CD4-positive, alpha-beta T cell treated with Interleukin-12 subunit alpha and Interleukin-12 subunit beta, for 1 hour (primary cell): Measurements from ENCODE around the gene PIM2.

Source experiments
- DNase-seq: peaks from one replicate; pipeline ENCODE4 v3.0.0-alpha.2; 2020

The PIM2 gene

GRCh38 chrX:48918643-48919340 lies at the start of gene PIM2:
Gene PIM2 (minus strand): TSS chrX:48919024. CDS start chrX:48918834, 190 bp downstream.
- peak; percentile 95 for DNase-seq

- no peak for DNase-seq
Measured at GRCh38 chrX:48968377-48968776, 49.6 kb upstream of the PIM2 start.

- DNase-seq: no peak
Measured at GRCh38 chrX:48966796-48967579, 48.2 kb upstream of the PIM2 start.

GRCh38 chrX:48965959-48966358 lies 47.1 kb upstream of the PIM2 start:
- DNase-seq: no peak

- DNase-seq: no peak
Measured at GRCh38 chrX:48961585-48962091, 42.8 kb upstream of the PIM2 start.

GRCh38 chrX:48960291-48960690 lies 41.5 kb upstream of the PIM2 start:
- DNase-seq: no peak

- DNase-seq: peak; percentile 35
Measured at GRCh38 chrX:48958635-48959094, 39.8 kb upstream of the PIM2 start.

GRCh38 chrX:48957827-48958634 lies 39.2 kb upstream of the PIM2 start:
- DNase-seq: peak; percentile 96

- peak; percentile 83 for DNase-seq
Measured at GRCh38 chrX:48957477-48957826, 38.6 kb upstream of the PIM2 start, which contains the start of gene OTUD5. Gene OTUD5 (minus strand): TSS chrX:48957607. CDS start chrX:48957570, 37 bp downstream.

GRCh38 chrX:48956728-48957414 lies 38.0 kb upstream of the PIM2 start:
- DNase-seq: peak; percentile 65

GRCh38 chrX:48948589-48948988 lies 29.8 kb upstream of the PIM2 start:
- DNase-seq: no peak

- DNase-seq: peak; percentile 63
Measured at GRCh38 chrX:48945517-48946348, 26.9 kb upstream of the PIM2 start.

- no peak for DNase-seq
Measured at GRCh38 chrX:48942895-48943294, 24.1 kb upstream of the PIM2 start.

GRCh38 chrX:48940404-48940955 lies 21.7 kb upstream of the PIM2 start:
- DNase-seq: no peak

- peak; percentile 54 for DNase-seq
Measured at GRCh38 chrX:48939524-48940228, 20.9 kb upstream of the PIM2 start.

GRCh38 chrX:48938721-48939425 lies 20.0 kb upstream of the PIM2 start:
- peak; percentile 86 for DNase-seq

GRCh38 chrX:48937054-48937907 lies 18.5 kb upstream of the PIM2 start:
- peak; percentile 91 for DNase-seq

GRCh38 chrX:48936429-48937053 lies 17.7 kb upstream of the PIM2 start:
- no peak for DNase-seq
